Urothelium cell line (cell line): Measurements from ENCODE around the gene ADISSP.
"Not testable (repeated sequence)": the region's sequence is repeated elsewhere in the genome, so short reads cannot be mapped to it uniquely, and the experiment has no call there.

Experiments used
- DNase-seq: peaks from one replicate; pipeline ENCODE4 v3.0.0; 2011; ENCODE audit warnings: low spot score, mixed read lengths
- FAIRE-seq: peaks from 2 replicates; lab custom pipeline; 2011; peaks lifted over from hg19 to GRCh38; lab: Jason Lieb, UNC

The ADISSP gene

DNA sequence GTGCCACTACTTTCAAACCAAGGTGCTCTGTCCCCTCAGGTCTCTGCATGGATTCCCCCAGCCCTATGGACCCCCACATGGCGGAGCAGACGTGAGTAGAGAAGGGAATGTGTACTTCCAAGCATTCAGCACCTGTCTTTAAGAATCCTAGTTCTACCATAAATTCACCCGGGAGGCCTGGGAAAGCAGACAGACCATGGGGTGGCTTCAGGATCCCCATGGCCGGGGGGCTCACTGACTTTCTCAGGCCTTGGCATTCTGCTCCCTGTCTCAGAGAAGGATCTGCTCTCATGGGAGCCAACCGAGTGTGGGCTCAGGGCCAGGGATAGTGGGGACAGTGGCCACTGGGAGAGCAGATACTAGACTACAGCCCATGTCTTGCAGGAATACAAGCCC is 30.8 kb upstream of the ADISSP start:
- no peak for FAIRE-seq
- no peak for DNase-seq

DNA sequence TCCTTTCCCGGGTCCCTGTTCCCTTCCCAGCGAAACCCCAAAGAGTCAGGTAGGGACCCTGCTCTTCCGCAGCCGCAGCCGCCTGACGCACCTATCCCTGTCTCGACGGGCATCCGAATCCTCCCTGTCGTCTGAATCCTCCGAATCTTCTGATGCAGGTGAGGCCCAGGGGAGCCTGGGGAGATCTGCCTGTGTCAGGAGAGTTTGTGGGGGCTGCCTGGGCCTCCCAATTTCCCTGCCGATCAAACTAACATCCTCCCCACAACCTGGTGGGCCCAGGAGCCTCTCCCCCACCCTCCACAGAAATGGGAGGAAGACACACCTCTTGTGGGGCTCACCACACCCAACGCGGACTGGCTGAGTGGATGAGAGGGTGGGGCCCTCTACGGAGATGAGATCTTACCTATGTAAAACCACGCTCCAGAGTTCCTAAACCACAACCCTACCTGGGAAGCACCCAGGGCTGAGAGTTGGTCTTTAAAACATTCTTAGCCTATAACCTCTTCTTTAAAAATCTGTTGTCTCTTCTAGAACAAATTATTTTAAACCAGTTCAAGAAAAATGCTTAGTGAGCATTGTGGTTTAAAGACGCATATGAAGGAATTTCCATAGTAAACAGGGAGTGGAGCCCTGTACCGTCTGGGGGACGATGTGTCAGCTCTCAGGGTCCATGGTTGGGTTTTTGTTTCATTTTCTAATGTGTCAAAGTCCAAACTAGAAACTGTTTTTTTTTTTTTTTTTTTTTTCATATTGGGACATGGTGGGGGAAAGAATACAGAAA is 30.2 kb upstream of the ADISSP start:
- FAIRE-seq (no peak), DNase-seq (no peak)

DNA sequence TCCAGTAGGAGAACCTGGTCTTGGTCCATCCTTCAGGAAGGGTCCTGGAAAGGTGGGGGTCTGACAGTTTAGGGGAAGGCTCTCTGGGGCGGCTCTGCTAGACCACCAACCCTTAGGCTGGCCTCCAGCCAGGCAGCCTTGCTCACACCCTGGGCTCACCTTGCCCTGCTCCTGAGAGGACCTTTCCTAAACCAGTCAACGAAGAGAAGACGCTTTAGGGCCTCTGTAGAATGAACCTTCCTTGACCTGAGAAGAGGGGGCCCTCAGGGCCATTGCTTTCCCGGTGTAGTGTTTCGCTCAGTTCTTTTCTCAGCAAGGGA is 29.6 kb upstream of the ADISSP start:
- DNase-seq: no peak
- no peak for FAIRE-seq

DNA sequence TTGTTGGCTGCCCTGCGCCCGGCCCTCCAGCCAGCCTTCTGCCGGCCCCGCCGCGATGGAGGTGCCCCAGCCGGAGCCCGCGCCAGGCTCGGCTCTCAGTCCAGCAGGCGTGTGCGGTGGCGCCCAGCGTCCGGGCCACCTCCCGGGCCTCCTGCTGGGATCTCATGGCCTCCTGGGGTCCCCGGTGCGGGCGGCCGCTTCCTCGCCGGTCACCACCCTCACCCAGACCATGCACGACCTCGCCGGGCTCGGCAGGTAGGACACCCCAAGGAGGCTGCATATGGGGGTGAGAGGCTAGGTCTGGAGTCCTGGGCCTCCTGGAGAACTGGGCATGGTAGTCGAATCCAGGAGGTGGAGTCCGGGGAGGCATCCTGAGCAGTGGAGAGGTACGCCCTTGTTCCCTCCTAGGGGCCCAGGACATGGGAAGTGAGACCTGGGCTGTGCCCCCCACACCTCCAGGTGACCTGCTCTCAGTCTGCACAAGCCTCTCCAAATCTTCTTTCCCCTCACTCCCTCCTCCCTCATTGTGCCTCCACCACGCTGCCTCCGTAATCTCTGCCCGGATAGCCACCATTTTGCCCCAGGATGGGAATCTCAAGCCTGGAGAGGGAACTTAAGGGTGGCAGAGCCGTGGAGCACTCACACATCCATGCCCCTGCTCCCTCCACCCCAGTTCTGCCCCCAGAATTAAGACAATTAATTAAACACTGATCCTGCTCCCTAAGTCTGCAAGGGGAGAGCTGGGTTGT is 29.1 kb upstream of the ADISSP start:
- no peak for DNase-seq
- FAIRE-seq: no peak

DNA sequence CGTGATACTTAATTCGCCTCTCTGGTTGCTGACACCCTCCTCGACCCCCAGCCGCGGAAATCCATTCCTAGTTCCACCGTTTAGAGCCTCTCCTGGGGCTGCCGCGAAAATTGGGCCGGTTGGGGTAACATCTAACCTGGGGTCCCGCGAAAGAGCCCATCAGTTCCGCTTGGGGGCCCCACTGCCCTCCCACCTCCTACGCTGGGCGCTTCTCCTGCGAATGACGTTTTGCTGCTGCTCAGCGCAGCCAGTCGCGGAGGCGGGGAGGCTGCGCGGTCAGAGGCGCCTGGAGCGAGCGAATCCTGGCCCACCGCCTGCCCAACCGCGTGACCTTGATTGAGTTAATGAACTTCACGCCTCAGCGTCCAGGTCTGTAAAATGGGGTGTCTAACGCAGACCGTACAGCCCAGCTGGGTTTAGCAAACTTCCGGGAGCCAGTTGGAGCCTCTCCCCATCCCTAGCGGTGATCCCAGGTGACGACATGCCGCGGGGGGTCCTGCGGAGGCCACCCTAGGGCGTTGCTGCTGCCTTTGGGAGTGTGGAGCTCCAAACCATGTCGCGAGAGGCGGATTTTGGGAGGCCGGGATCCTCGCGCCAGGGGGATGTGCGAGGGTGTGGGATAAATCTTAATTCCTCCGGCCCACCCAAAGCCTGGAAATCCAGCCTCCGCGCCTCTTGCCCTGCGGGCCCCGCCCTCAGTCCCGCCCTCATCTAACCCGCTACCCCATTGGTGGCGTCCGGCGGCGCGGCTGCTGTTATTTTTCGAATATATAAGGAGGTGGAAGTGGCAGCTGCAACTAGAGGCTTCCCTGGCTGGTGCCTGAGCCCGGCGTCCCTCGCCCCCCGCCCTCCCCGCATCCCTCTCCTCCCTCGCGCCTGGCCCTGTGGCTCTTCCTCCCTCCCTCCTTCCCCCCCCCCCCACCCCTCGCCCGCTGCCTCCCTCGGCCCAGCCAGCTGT is 28.2 kb upstream of the ADISSP start, which contains the start of gene CDC25B:
CDC25B (plus strand) TSS at position 800 of the 958 bp plus-strand sequence. CDS start 222 bp downstream, outside the sequence.
- FAIRE-seq: no peak

DNA sequence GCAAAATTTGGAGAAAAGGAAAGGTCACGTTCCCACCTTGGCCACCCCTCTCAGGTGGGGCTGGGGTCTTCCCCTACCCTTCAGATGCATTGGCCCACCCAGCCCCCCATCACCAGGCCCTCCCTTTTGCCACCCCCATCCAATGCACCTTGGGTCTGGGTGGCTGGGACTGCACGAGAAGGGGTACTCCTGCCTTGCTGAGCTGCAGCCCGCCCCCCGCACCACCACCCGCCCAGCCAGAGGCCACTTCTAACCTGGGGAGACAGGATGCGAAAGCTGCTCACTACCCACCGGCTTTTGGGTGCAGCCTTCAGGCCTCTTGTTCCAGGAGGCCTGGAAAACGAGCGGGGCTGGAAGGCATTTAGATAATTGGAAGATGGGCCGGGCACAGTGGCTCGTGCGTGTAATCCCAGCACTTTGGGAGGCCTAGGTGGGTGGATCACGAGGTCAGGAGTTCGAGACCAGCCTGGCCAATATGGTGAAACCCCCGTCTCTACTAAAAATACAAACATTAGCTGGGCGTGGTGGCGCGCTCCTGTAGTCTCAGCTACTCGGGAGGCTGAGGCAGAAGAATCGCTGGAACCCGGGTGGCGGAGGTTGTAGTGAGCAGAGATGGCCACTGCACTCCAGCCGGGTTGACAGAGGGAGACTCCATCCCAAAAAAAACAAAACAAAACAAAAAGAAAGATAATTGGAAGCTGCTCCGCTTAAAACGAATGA is 27.3 kb upstream of the ADISSP start:
- FAIRE-seq (no peak), DNase-seq (no peak)

More for the DNA sequence above, 28.2 kb upstream of the ADISSP start, which contains the start of gene CDC25B:
- DNase-seq: peak; percentile 91

DNA sequence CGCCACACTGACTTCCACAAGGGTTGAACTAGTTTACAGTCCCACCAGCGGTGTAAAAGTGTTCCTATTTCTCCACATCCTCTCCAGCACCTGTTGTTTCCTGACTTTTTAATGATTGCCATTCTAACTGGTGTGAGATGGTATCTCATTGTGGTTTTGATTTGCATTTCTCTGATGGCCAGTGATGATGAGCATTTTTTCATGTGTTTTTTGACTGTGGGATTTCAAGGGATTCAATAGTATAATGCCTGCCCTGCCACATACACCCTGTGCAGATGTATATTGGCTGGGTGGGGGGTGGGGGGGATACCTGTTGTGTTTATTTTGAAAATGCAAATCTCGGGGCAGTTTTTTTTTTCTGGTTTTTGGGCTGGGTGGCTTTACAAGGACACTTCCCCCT is 26.6 kb upstream of the ADISSP start:
- FAIRE-seq, DNase-seq: not testable (repeated sequence)

DNA sequence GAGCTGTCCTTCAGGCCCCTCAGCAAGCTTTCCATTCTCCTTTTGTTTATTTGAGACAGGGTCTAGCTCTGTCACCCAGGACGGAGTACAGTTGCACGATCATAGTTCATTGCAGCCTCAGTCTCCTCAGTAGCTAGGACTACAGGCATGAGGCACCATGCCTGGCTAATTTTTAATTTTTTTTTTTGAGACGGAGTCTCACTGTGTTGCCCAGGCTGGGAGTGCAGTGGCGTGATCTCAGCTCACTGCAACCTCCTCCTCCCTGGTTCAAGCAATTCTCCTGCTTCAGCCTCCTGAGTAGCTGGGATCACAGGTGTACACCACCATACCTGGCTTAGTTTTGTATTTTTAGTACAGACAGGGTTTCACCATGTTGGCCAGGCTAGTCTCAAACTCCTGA is 21.6 kb upstream of the ADISSP start:
- FAIRE-seq, DNase-seq: not testable (repeated sequence)

DNA sequence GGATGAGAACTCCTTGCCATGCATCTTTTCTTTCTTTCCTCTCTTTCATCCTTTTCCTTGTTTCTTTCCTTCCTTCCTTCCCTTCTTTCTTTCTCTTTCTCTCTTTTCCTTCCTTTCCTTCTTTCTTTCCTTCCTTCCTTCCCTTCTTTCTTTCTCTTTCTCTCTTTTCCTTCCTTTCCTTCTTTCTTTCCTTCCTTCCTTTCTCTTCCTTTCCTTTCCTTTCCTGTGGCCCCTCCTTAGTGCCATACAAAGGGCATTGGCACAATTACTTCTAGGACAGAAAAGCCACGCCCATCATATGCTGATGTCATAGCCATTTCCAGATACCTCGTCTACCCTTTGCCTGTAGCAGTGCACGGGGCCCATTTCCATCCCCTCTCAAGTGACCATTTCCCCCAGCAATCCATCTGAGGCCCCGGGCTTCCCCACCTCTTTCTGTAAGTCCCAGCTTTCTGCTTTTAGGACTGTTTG is 21.2 kb upstream of the ADISSP start:
- DNase-seq: no peak
- FAIRE-seq: no peak

DNA sequence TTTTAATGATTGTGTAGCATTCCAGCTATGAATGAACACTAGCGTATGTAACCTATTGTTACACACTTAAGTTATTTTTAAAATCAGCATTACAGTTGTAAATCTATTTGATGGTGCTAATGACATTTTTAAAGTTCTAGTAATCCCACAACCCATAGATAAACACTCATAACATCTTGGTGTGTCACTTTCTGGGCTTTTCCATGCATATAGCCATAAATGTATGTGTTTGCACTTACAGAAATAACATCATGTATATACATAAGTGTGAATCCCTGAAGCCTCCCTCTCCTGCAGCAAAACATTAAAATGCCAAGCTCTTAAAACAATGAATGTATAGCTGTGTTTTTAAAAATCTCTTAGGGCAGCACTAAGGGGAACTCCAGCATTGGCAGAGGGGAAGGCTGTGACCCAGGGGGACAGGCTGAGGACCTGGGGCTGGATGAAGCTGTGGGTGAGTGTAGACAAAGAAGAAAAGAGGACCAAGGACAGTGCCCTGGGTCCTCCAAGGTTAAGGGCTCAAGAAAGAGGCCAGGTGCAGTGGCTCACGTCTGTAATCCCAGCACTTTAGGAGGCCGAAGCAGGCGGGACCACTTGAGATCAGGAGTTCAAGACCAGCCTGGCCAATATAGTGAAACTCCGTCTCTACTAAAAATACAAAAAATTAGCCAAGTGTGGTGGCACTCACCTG is 19.9 kb upstream of the ADISSP start:
- FAIRE-seq: no peak
- DNase-seq: no peak

DNA sequence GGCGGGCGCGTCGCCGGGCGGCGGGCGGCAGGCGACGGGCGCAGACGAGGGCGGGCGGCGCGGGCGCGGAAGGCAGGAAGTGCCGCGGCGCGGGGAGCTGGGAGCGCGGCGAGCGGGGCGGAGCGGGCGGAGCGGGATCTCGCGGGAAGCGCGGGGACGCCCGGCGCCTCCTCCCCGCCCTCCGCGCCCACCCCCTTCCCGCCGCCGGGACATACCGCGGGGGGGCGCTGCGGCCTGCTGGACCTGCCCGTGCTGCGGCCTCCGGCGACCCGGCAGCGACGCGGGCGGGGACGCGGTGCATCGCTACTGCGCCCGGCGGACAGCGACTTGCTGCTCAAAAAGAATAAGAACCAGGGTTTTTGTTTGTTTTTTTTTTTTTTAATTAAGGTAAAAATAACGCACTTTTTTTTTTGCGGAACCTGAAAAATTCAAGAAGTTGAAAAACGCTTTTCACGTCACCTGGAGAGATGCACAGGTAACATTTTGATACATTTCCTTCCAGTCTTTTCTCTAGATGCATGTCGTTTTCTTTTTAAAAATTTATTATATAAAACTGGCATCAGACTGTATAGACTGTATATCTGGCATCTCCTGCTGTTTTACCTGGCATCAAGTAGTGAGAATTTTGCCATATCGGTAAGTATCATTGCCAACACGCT is 19.2 kb upstream of the ADISSP start, which contains the start of gene CENPB:
CENPB (minus strand) TSS at position 76 of the 659 bp plus-strand sequence. CDS start 257 bp downstream, outside the sequence.
- DNase-seq (peak; percentile 93), FAIRE-seq (peak; percentile 88)

DNA sequence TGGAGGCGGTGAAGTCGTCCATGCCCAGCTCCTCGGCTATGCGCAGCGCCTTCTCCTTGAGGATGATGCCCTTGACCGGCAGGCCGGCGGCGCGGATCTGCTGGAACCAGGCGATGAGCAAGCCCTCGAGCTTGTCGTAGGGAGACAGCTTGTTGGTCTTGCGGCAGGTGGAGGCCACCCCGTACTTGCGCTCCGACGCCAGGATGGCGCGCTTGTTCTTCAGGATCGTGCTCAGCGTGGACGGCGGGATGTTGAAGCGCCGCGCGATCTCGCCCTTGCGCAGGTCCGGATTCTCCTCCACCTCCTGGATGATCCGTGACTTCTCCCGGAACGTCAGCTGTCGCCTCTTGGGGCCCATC is 18.6 kb upstream of the ADISSP start:
- peak; percentile 88 for FAIRE-seq
- DNase-seq: peak; percentile 33

DNA sequence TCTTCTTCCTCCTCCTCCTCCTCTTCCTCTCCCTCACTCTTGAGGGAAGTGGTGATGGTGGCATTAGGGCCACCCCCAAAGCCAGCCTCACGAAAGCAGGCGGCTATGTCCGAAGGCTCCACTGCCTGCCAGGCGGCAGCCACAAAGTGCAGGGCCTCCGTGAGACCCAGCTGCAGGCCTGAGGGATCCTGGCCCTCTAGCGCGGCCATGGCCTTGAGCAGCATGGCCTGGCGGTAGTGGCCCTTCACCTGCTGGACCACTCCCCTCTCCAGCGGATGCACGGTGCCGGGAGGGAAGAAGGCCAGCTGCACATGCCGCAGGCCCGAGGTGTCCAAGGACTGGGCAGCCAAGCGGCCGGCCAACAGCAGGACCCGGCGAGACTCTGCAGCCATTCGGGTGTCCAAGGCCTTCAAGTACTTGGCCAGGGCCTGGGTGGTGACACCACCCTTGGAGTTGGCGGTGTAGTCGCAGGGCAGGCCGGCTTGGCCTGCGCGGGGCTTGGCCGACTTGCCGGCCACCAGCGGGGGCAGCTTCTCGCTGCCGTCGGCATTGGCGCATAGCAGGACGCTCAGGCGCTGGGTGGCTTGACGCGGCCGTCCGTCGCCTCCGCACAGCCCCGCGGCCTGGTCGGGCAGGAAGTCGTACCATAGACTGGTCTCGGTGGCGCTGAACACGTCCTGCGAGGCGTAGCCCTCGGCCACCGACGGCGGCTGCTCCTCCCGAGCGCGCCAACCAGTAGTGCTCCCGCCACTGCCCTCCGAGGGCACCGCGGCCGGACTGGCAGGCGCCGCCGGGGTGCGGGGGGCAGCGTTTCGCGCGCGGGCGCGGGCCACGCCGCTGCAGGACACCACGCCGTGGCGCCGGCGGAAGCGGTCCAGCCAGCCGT is 17.9 kb upstream of the ADISSP start:
- DNase-seq (peak; percentile 20), FAIRE-seq (no peak)

DNA sequence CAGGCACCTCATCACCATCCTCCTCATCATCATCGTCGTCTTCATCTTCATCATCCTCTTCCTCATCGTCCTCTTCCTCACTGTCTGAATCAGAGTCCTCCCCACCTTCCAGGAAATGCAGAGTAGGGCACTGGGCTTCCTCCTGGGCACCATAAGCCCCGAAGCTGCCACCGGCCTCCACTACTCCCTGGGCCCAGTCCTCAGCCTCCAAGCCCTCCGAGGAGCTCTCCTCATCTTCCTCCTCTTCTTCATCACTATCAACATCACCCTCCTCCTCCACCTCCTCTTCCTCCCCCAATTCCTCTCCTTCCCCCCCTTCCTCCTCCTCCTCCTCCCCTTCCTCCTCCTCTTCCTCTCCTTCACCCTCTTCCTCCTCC is 17.3 kb upstream of the ADISSP start:
- DNase-seq (no peak), FAIRE-seq (peak; percentile 13)

DNA sequence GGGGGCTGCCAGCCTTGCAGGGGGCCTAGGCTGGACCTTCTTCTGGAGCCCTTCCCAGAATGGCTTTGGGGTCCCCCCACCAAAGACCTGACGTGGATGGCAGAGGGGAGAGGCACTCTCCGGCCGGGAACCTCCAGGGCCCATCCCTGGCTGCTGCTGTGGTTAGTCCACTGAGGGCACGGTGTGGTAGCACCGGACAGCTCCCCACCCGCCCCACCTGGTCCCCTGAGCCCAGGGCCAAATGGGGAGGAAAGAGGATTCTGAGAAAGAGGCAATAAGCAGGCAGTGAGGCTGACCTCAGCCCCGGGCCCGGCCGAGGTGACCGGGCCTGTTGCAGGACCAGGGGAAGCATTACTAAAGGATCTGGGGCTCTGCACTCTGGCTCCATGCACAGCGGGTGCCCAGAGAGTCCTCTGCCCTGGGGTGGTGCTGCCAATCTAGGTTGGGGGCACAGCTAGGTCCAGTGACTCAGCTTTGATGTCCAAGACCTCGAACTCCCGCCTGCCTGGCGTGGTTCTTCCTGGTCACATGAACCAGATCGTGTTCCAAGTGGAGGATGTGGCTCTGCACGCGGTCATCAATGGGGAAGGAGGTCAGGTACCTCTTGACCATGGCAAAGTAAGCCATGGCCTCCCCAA is 16.8 kb upstream of the ADISSP start:
- FAIRE-seq (no peak), DNase-seq (no peak)

DNA sequence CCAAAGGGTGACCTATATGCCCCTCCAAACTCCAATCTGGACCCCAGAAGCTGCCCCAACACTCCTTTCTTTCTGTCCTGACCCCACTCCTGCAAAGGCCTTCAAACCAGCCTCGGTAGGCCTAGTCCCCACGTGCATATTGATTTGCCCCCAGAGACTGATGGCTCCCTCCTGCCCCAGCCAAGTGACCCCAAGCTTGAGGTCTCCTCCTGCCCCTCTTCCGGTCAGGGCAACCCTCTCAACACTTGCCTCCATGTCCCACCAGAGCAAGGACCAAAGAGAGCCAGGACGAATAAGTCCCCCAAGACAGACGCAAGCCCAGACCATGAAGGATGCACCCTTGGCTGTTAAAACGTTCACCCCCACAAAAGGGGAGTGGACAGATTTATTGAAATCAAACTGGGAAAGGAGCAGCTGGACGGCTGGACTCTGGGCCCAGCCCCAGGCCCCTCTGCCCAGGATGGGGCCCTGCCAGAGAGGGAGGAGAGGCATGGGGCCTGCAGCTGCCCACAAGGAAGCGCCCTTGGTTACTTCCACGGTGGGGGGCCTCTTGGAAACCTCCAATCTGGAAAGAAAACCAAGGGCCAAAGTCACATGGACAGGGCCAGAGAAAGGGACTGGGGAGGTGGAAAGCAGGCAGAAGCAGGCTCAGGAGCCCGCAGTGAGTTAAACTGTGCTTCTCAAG is 16.1 kb upstream of the ADISSP start:
- no peak for DNase-seq
- FAIRE-seq: no peak

DNA sequence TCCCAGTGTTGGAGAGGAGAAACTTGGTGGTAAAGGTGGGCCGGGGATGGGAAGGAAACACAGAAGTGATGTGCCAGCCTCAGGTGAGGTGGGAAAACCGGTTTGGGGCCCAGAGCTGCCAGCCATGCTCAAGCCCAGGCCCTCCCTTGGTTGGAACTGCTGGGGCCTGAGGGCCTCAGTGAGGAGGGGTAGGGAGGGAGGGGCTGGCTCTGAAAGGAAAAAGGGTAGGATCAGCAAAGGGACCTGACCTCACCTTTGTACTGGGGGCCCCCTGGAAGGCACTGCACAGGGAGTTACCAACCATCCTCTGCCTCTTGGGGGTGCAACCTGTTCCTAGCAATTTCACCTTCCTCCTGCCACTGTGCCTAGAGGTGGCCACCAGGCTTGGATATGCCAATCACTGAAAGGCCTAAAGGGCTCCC is 15.5 kb upstream of the ADISSP start:
- no peak for DNase-seq
- peak; percentile 46 for FAIRE-seq
